ENCODE data around the gene INCENP.

Gene INCENP

GRCh38 chr11:62142921-62143320, 19.1 kb downstream of the INCENP start:
- no peak for DNase-seq

DNA sequence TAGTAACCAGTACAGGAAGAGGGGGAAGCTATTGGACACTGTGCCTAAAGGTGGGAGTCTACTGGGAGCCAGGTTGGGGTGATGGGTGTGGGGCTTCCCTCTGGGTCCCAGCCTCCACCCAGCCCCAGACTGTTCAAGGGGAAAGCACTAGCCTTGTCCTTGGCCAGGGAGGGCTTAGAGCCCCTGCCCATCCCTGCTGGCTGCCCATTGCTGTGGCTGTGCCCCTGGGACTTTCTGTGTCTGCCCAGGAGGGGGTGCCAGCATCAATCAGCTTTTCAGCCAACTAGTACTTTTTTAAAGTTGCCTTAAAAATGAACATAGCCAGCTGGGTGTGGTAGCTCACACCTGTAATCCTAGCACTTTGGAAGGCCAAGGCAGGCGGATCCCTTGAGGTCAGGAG, 19.9 kb downstream of the INCENP start:
- DNase-seq, result no peak

DNA sequence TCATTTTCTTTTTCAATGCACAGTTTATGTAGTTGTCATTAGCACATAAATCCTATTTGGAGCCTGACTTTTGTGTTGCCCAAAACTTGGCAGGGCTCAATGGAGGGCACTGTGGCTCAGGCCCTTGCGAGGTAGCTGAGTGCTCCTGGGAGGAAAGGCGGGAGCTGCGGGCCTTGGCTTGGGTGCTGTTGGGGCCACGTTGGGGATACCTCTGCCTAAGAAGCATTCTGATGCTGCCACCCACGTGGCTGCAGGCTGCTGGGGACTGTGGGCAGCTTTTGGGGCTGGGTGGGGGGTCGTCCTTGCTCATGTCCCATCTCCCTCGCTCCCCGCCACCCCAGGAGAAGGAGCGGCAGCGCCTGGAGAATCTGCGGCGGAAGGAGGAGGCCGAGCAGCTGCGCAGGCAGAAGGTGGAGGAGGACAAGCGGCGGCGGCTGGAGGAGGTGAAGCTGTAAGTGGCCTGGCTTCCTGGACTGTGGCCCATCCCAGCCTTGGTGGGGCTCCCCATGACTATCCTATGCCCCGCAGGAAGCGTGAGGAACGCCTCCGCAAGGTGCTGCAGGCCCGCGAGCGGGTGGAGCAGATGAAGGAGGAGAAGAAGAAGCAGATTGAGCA, 20.9 kb downstream of the INCENP start:
- DNase-seq, result no peak

- no peak for DNase-seq
Measured at GRCh38 chr11:62145261-62145871, 21.6 kb downstream of the INCENP start.

GRCh38 chr11:62146476-62147200, 22.8 kb downstream of the INCENP start:
- no peak for DNase-seq

- no peak for DNase-seq
Measured at GRCh38 chr11:62147545-62147944, 23.7 kb downstream of the INCENP start.

GRCh38 chr11:62148271-62148980, 24.6 kb downstream of the INCENP start:
- no peak for DNase-seq

GRCh38 chr11:62149986-62150886, 26.4 kb downstream of the INCENP start:
- DNase-seq, result no peak

DNA sequence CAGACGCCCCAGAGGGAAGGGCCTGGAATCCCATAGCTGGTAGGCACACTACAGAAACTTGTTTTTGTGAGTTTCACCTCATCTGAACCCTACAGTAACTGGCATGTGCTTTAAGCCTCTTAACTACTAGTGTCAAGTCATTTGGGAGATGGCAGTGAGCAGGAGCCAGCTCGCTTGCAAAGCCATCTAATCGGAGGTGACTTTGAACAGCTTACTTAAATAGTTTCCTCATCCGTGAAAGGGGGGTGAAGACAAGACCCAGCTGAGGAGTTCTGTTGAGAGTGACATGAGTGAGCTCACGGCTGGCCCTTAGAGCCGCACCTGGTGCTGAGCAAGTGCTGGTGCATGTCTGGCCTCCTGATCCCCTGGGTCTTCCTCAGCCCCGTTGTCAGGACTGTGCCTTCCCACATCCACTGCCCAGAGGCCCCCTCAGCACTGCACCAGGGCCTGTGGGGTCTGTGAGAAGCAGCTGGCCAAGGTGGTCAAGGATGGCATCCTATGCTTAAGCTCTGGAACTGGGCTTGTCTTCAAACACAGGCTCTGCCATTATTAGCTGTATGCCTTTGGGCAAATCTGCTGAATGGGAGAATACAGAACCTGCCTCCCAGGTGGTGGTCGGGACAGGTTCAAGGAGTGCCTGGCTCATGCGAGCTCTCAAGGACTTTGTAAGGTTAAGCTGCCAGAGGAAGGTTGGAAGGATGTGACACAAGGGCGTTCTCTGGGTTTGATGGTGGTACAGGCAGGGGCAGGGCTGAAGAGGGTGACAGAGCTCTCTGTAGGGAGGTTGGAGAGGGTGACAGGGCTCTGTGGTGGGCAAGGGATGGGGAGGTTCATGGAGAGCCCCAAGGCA, 27.3 kb downstream of the INCENP start:
- no peak for DNase-seq

DNA sequence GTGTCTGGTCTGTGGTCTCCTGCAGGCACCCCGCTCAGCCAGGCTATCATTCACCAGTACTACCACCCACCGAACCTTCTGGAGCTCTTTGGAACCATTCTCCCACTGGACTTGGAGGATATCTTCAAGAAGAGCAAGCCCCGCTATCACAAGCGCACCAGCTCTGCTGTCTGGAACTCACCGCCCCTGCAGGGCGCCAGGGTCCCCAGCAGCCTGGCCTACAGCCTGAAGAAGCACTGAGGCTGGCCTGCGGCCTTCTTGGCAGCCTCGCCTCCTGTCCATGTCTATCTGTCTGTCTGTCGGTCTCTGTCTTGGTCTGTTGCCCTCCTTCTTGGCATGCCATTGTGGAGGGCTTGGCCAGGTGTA, 27.9 kb downstream of the INCENP start:
- no peak for DNase-seq

DNA sequence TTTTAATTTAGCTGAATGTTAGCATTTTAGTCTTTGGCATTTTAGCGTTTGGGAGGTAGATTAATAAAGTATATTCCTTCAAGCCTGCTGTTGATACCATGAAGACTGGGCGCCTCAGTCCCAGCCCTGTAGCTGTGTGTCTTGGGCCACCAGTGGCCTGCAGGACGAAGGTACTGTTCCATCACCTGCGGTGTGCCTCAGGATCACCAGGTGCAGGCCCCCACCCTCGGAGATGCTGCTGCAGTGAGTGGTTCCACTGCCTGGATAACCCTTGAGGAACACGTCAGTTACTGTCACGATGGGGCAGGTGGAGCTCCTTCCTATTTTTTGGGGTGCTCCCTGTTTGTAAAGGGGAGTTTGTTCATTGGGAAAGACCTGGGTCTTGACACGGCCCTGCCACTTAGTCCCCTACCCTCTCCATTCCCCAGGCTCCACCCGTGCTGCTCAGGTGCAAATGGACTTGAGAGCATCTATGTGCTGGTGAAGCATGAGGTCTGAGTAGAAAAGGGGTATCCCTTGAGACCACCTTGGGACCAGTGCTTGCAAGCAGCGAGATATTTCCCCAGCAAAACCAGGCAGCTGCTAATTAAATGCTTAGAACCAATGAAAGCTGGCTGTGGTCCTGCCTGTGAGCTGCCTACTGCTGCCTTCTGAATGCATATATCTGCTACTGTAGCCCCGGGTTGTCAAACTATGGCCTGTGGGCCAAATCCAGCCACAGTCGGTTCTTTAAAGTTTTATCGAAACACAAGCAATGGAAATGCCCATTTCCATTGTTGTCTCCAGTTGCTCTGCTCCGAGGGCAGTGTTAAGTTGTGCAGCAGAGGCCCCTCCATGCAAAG, 28.7 kb downstream of the INCENP start:
- no peak for DNase-seq

GRCh38 chr11:62153087-62153395, 29.2 kb downstream of the INCENP start:
- DNase-seq, result no peak

- no peak for DNase-seq
Measured at GRCh38 chr11:62153617-62154016, 29.8 kb downstream of the INCENP start.

- DNase-seq, result no peak
Measured at GRCh38 chr11:62157603-62158002, 33.8 kb downstream of the INCENP start.

DNA sequence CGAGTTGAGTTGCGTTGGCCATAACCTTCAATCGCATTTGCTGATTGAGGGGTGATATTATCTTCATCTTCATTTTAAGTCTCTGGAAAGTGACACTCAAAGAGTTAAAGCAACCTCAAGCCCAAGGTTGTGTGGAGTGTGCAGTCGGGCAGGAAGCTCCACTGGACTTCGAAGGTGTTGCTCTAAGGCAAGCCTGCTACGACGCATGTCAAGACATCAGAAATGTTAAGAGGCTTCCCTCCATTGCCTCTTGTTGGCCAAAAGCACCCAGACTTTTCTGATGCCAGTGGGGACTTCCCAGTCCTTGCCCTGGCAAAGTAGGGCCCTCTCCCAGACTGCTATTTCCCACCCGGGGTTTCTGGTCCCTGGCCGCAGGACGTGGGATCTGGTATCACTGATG, 42.6 kb downstream of the INCENP start:
- DNase-seq, result no peak

- no peak for DNase-seq
Measured at GRCh38 chr11:62169448-62169847, 45.6 kb downstream of the INCENP start.

DNA sequence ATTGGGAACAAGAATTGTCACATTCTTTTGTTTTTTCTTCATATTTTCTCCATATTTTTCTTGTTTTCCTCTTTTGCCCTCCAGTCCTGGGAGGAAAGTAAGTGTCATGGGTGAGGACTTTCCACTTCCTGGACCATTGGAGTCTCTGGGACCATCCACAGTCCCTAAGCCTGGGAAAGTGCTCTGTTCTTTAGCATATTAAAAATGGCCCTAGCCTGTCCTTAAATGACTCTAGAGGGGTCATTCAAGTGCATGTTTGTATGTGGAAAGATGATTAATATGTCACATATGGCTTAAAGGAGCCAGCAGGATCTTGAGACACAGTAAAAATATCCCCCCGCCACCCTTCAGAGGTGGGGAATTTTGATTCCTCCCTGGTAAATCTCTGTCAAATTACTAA, 46.1 kb downstream of the INCENP start:
- DNase-seq, result no peak

DNA sequence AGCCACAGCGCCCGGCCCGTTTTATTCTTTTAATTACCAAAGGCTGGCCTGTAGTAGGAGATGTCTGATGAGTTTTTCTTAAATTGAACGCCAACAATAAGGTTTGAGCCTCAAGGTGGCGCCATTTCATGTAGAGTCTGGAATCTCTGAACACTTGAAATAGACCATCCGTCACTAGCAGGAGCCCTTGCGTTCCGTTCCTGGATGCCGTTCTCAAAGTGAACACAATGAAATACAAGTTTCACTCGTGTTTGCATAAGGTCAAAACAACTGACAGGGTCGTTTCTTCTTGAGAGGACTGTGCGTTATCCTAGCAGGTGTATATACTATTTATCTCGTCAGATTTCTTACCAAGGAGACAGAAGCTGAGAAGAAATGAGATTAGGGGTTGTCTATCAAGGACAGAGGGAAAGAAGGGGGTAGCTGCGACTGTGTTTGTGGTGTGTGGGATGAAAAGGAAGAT, 47.5 kb downstream of the INCENP start:
- peak; percentile 87 for DNase-seq

DNA sequence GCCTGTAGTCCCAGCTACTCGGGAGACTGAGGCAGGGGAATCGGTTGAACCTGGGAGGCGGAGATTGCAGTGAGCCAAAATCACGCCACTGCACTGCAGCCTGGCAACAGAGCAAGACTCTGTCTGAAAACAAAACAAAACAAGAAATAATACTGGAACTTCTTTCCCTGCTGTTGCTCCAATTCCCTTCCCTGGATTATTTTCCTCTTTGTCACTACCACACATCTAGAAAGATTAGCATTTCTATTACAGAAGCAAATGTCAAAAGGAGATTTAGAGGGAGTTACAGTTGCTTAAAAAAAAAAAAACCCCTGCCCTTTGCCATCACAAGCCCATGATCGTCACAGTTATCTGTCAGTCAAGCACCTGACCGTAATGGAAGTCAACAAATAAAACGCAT, 48.5 kb downstream of the INCENP start:
- no peak for DNase-seq

- no peak for DNase-seq
Measured at GRCh38 chr11:62176766-62177165, 53.0 kb downstream of the INCENP start.

DNA sequence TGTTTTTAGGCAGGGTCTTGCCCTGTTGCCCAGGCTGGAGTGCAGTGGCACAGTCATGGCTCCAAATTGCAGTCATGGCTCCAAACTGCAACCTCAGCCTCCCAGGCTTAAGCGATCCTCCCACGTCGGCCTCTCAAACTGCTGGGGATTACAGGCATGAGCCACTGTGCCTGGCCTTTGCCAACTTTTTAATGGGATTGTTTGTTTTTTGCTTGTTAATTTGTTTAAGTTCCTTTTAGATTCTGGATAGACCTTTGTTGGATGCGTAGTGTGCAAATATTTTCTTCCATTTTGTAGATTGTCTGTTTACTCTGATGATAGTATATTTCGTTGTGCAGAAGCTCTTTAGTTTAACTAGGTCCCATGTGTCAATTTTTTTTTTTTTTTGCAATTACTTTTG, 56.2 kb downstream of the INCENP start:
- peak; percentile 8 for DNase-seq

Measured in COR-L47 (cell line).